AG10803 (cell line): ENCODE results near the gene ENTPD1.
"Not testable (repeated sequence)": the region's sequence is repeated elsewhere in the genome, so short reads cannot be mapped to it uniquely, and the experiment has no call there.

Experiments used
- DNase-seq: peaks from one replicate; pipeline ENCODE4 v3.0.0; 2010; ENCODE audit warnings: low read depth
- H3K4me3 ChIP-seq: 2 replicates; pipeline ENCODE4 v1.5.1; 2011; ENCODE audit warnings: mild to moderate bottlenecking, low read length, control low read depth
- CTCF ChIP-seq: conservative IDR thresholded peaks from 2 replicates; pipeline ENCODE4 v1.5.1; 2011; ENCODE audit warnings: mild to moderate bottlenecking, low read length, control low read depth, inconsistent platforms

Gene ENTPD1

DNA sequence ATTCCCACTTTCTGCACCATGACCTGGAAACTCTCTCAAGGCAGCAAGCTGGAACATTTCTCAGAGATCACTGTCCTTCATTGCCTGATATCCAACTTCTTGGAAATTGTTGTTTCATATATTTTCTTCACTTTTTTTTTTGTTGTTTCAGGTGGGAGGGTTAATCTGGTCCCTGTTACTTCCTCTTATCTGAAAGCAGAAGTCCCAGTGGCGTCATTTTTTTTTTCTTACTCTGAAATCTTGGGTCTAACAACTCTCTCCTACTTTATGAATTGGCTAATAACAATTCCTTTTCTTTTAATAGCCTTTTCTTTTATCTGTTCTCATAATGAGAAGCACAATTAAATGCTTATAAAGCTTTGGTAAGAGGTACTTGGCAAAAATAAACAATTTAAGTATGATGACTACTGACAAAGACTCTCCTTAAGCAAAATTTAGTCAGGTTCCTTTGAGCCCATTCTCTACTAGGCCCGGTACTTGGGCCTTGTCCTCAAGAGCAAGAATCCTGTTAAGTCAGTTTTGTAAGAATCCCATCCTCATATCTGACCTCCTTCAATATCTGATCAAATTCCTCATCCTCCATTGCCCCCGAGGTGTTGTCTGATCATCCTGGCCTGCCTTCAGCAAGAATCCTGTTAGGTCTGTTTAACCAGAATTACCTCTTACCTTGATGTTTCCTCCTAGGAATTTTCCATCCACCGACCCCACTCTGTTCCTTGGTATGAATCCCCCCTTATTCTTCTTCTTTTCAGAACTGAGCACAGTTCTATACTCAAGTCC lies 140.3 kb downstream of the ENTPD1 start:
- no peak for TF ChIP-seq CTCF
- no peak for DNase-seq
- H3K4me3 ChIP-seq: no peak overlapping the region

- DNase-seq, H3K4me3 ChIP-seq: not testable (repeated sequence)
Observed at GRCh38 chr10:95905897-95906580, 150.1 kb downstream of the ENTPD1 start.

DNA sequence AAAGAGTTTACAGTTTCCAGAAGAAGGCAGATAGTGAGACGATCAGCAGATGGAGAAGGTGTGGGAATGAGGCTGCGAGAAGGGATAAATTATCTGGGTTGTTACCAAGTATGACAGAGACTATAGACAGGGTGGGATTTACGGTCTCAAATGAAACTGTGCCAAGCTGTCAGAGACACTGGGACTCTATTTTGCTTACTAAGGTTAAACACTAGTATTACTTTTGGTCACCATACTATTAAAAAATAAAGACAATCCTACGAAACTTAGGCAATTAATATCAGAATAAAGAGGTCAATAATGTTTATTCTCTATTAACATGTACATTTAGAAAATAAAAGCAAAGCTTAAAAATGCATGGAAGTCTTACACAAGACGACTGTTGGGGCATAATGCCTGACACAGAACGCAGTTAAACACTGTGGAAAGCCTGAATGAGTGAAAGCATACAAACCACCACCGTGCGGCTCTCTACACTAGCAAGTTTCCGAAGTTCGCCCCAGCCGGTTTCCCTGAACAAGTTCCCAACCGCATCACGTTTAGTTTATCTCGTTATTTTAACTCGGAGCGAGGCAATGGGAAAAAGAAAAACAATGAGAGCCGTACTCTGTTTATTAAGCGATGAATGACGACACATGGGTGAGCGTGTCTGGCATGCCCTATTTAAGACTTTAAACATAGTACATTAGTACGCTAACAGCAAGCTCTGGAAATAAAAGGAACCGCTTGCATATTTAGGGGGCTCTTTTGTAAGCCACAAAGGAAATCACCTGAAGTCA lies 150.9 kb downstream of the ENTPD1 start:
- peak; percentile 63 for DNase-seq
- peak; percentile 42; the same call in 1 of the 2 replicates for TF ChIP-seq CTCF
- peak overlapping the region; percentile 85 for H3K4me3 ChIP-seq

- H3K4me3 ChIP-seq: peak within 1 kb of the TSS; percentile 85
- DNase-seq: peak; percentile 74
- TF ChIP-seq CTCF: no peak
Observed at GRCh38 chr10:95907456-95908253, 151.7 kb downstream of the ENTPD1 start, which contains the start of gene CC2D2B. TSS of gene CC2D2B (plus strand) at chr10:95907975. CDS start at chr10:95911324, 3,349 bp downstream.

DNA sequence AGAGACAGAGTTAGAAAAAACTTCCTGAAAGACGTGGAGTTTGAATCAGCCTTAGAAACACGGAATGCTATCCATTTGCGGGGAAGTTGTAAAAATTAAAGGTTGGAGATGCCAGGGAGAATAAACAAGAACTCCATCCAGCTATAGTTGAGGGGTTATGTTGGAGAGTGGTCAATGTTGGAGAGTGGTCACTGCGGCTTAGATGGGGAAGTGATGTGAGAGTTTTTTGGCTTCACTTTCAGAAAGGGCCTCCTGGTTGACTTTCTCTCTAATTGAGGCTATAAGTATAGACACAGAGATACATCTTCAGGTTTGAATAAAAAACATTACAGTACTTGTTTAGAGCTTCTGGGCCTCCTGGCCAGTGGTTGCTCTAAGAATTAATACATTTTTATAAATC lies 152.5 kb downstream of the ENTPD1 start:
- no peak for DNase-seq
- no peak for TF ChIP-seq CTCF
- H3K4me3 ChIP-seq: no peak overlapping the region; the same call in 1 of the 2 replicates

- peak; percentile 8 for DNase-seq
- TF ChIP-seq CTCF: no peak
- H3K4me3 ChIP-seq: no peak overlapping the region
Observed at GRCh38 chr10:95909561-95909960, 153.6 kb downstream of the ENTPD1 start.

DNA sequence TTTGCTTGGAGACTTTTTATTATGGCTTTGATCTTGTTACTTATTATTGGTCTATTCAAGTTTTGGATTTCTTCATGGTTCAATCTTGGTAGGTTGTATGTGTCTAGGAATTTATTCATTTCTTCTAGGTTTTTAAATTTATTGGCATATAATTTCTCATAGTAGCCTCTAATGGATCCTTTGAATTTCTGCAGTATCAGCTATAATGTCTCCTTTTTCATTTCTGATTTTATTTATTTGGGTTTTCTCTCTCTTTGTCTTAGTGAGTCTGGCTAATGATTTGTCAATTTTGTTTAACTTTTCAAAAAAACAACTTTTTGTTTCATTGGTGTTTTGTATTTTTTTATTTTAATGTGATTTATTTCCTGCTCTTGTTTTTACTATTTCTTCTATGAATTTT lies 160.1 kb downstream of the ENTPD1 start:
- not testable (repeated sequence) for DNase-seq, H3K4me3 ChIP-seq
